HEK293 (cell line): ENCODE results near the gene C9orf152.

ENCODE experiments used
- CTCF ChIP-seq: fragments of 450-650 bp; formaldehyde crosslinking; IDR thresholded peaks from 2 replicates; pipeline ENCODE4 v1.5.1; 2016; ENCODE audit warnings: missing biosample characterization, missing genetic modification characterization
- GLI4 ChIP-seq: fragments of 450-650 bp; formaldehyde crosslinking; IDR thresholded peaks from 2 replicates; pipeline ENCODE4 v1.5.1; 2016; ENCODE audit warnings: missing biosample characterization, missing genetic modification characterization
- KLF17 ChIP-seq: fragments of 450-650 bp; formaldehyde crosslinking; IDR thresholded peaks from 2 replicates; pipeline ENCODE4 v1.5.1; 2016; ENCODE audit warnings: missing biosample characterization, missing genetic modification characterization
- KLF9 ChIP-seq: fragments of 450-650 bp; formaldehyde crosslinking; IDR thresholded peaks from 2 replicates; pipeline ENCODE4 v1.5.1; 2016; ENCODE audit warnings: missing biosample characterization, missing genetic modification characterization, low read depth
- PATZ1 ChIP-seq: fragments of 450-650 bp; formaldehyde crosslinking; IDR thresholded peaks from 2 replicates; pipeline ENCODE4 v1.5.1; 2016; ENCODE audit warnings: missing biosample characterization, missing genetic modification characterization
- REST ChIP-seq: fragments of 450-650 bp; formaldehyde crosslinking; IDR thresholded peaks from 2 replicates; pipeline ENCODE4 v1.5.1; 2016; ENCODE audit warnings: missing biosample characterization, missing genetic modification characterization
- SALL2 ChIP-seq: fragments of 450-650 bp; formaldehyde crosslinking; IDR thresholded peaks from 2 replicates; pipeline ENCODE4 v1.5.0; 2017; ENCODE audit warnings: missing biosample characterization, mild to moderate bottlenecking, missing genetic modification characterization, borderline replicate concordance
- SP3 ChIP-seq: fragments of 450-650 bp; formaldehyde crosslinking; IDR thresholded peaks from 2 replicates; pipeline ENCODE4 v1.5.1; 2016; ENCODE audit warnings: missing biosample characterization, missing genetic modification characterization
- YY1 ChIP-seq: fragments of 450-650 bp; formaldehyde crosslinking; IDR thresholded peaks from 2 replicates; pipeline ENCODE4 v1.5.1; 2018; ENCODE audit warnings: missing biosample characterization, missing genetic modification characterization
- ZBTB6 ChIP-seq: fragments of 450-650 bp; formaldehyde crosslinking; IDR thresholded peaks from 2 replicates; pipeline ENCODE4 v1.5.1; 2017; ENCODE audit warnings: missing biosample characterization, missing genetic modification characterization
- ZNF701 ChIP-seq: fragments of 450-650 bp; formaldehyde crosslinking; IDR thresholded peaks from 2 replicates; pipeline ENCODE4 v1.5.1; 2016; ENCODE audit warnings: missing biosample characterization, missing genetic modification characterization
- ZNF837 ChIP-seq: fragments of 450-650 bp; formaldehyde crosslinking; IDR thresholded peaks from 2 replicates; pipeline ENCODE4 v1.5.1; 2016; ENCODE audit warnings: missing biosample characterization, missing genetic modification characterization

GRCh38 chr9:110255463-110256379, 47.8 kb upstream of the C9orf152 start:
- peak; percentile 18; the same call in 1 of the 2 replicates for TF ChIP-seq CTCF (tag by site-specific recombination)
- no peak for TF ChIP-seq SALL2 (tag by site-specific recombination)
- TF ChIP-seq PATZ1 (tag by site-specific recombination) = no peak
- TF ChIP-seq ZNF701 (tag by site-specific recombination) = no peak
- peak; percentile 48 for TF ChIP-seq KLF9 (tag by site-specific recombination)
- TF ChIP-seq GLI4 (tag by site-specific recombination) = no peak; the same call in 1 of the 2 replicates
- no peak for TF ChIP-seq ZNF837 (tag by site-specific recombination)
- no peak for TF ChIP-seq ZBTB6 (tag by site-specific recombination)
- no peak for TF ChIP-seq REST (tag by site-specific recombination)
- no peak for TF ChIP-seq YY1 (tag by site-specific recombination)
- 0 out of 2 replicates have a peak, but pooled peaks have one; percentile 23 for TF ChIP-seq KLF17 (tag by site-specific recombination)
- no peak for TF ChIP-seq SP3
